Astrocyte (in vitro differentiated cells and primary cell): ENCODE results near the gene RRAS.

Experiments used
- EZH2 ChIP-seq: IDR thresholded peaks from 2 replicates; pipeline ENCODE4 v1.6.1; 2012; ENCODE audit warnings: mild to moderate bottlenecking, low read length, inconsistent platforms; ENCODE audit not compliant: insufficient read depth
- TF ChIP-seq, protein P1 (sequence below): IDR thresholded peaks from 2 replicates; pipeline ENCODE4 v1.5.1; 2011; ENCODE audit warnings: low read depth, mild to moderate bottlenecking, inconsistent platforms, low read length, moderate library complexity; ENCODE audit not compliant: insufficient read depth

GRCh38 chr19:49645592-49645991, 5.6 kb upstream of the RRAS start:
- TF ChIP-seq, protein P1, sequence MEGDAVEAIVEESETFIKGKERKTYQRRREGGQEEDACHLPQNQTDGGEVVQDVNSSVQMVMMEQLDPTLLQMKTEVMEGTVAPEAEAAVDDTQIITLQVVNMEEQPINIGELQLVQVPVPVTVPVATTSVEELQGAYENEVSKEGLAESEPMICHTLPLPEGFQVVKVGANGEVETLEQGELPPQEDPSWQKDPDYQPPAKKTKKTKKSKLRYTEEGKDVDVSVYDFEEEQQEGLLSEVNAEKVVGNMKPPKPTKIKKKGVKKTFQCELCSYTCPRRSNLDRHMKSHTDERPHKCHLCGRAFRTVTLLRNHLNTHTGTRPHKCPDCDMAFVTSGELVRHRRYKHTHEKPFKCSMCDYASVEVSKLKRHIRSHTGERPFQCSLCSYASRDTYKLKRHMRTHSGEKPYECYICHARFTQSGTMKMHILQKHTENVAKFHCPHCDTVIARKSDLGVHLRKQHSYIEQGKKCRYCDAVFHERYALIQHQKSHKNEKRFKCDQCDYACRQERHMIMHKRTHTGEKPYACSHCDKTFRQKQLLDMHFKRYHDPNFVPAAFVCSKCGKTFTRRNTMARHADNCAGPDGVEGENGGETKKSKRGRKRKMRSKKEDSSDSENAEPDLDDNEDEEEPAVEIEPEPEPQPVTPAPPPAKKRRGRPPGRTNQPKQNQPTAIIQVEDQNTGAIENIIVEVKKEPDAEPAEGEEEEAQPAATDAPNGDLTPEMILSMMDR, result no peak
- no peak for TF ChIP-seq EZH2
